ENCODE data around the gene OXCT1. TPM values are rescaled to one million over a fixed set of nuclear protein-coding genes. Genes with fewer than 3 reads are reported as not detected.

OXCT1 gene
- total RNA-seq, 1 experiment from 2014 or later: 14.2 TPM

DNA sequence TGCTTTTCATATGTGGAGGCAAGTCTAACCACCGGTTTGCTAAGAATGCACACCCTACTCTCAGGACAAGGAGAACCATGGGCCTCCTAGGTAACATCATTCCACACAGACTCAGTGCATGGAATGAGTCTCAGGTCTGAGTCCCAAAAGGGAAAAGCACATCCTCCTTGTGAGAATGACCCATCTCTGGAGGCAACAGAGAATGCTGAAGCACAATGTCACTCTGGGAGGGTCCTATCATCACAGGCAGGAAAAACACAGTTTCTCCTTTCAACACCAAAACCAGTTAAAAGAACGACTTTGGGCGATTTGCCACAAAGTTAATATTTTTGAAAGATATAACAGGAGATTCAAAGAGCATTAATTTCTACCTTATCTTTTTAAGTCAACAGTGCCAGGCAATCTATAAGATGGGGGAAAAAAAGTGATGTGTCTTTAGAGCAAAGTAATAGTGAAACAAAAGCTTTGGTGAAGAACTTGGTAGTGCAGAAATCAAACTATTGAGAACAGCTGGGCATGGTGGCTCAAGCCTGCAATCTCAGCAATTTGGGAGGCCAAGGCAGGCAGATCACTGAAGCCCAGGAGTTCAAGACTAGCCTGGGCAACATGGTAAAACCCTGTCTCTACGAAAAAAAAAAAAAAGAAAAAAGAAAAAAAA is 97.3 kb downstream of the OXCT1 start:
- CTCF ChIA-PET: no interaction called here
- no peak for DNase-seq

DNA sequence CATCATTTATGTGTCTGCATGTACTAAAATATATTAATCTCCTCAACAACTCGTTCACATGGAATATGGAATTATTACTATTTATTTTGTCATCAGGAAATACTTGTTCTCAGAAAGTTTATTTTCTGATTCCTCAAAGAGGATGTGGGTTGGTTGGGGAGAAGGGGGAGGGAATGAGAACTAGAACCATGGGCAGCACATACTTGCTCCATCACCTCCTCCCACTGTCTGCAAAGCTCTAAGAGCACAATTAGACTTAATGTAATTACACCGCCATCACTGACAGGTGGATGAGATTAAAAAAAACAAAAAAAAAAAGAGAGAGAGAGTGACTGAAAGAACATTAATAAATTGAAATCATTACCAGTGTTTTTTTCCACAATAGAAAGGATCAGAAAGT is 98.2 kb downstream of the OXCT1 start:
- TF ChIP-seq, protein P1, sequence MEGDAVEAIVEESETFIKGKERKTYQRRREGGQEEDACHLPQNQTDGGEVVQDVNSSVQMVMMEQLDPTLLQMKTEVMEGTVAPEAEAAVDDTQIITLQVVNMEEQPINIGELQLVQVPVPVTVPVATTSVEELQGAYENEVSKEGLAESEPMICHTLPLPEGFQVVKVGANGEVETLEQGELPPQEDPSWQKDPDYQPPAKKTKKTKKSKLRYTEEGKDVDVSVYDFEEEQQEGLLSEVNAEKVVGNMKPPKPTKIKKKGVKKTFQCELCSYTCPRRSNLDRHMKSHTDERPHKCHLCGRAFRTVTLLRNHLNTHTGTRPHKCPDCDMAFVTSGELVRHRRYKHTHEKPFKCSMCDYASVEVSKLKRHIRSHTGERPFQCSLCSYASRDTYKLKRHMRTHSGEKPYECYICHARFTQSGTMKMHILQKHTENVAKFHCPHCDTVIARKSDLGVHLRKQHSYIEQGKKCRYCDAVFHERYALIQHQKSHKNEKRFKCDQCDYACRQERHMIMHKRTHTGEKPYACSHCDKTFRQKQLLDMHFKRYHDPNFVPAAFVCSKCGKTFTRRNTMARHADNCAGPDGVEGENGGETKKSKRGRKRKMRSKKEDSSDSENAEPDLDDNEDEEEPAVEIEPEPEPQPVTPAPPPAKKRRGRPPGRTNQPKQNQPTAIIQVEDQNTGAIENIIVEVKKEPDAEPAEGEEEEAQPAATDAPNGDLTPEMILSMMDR (IDR thresholded peaks at IDR 0.05; ENCODE audit: unreplicated experiment): no peak
- intact Hi-C loops (cut with micrococcal nuclease; ENCODE audit: unreplicated experiment): no loop called here
- Mint-ChIP-seq H3K4me1 (ENCODE audit: low read depth, unreplicated experiment) (no peaks in the 10 kb centered on the region), H3K9me3 (ENCODE audit: low read depth, unreplicated experiment) (no peaks in the 10 kb centered on the region), H3K4me3 (ENCODE audit: low read depth, unreplicated experiment) (no peak overlapping the region), H3K36me3 (ENCODE audit: insufficient read depth, unreplicated experiment) (no peaks in the 10 kb centered on the region), H3K27me3 (ENCODE audit: unreplicated experiment) (no peaks in the 10 kb centered on the region), H3K27ac (ENCODE audit: unreplicated experiment) (no peak overlapping the region)
- no peak for DNase-seq
- CTCF ChIA-PET: no interaction called here
- BruUV-seq (replicated peaks): no TSS peak

More for the DNA sequence above, 97.3 kb downstream of the OXCT1 start:
- no peaks in the 10 kb centered on the region for H3K9me3 Mint-ChIP-seq (ENCODE audit: low read depth, unreplicated experiment)
- H3K36me3 Mint-ChIP-seq (ENCODE audit: insufficient read depth, unreplicated experiment): no peaks in the 10 kb centered on the region
- intact Hi-C loops (cut with micrococcal nuclease; ENCODE audit: unreplicated experiment): no loop called here
- TF ChIP-seq, protein P1 (IDR thresholded peaks at IDR 0.05; ENCODE audit: unreplicated experiment): no peak
- no TSS peak for BruUV-seq (replicated peaks)
- H3K4me1 Mint-ChIP-seq (ENCODE audit: low read depth, unreplicated experiment): no peaks in the 10 kb centered on the region
- no peak overlapping the region for H3K27ac Mint-ChIP-seq (ENCODE audit: unreplicated experiment)
- no peaks in the 10 kb centered on the region for H3K27me3 Mint-ChIP-seq (ENCODE audit: unreplicated experiment)
- H3K4me3 Mint-ChIP-seq (ENCODE audit: low read depth, unreplicated experiment): no peak overlapping the region

DNA sequence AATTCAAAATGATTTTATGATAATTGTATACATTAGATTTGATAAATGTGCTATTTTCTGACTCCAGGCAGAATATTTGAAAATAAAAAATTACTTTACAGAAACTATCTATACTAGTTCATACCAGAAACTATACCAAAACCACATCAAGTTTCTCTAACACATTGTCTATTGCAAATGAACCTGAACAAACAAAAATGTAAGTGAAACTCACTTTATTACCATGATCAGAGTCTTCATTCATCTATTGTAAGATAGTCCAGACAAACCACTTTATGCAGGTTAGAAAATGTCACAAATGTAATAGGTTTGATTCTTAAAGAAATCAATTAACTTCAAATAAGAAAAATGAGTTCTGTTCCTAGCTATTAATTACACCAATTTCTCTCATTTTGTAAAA is 99.4 kb downstream of the OXCT1 start:
- TF ChIP-seq, protein P1 (IDR thresholded peaks at IDR 0.05; ENCODE audit: unreplicated experiment): no peak
- Mint-ChIP-seq H3K4me3 (ENCODE audit: low read depth, unreplicated experiment) (no peak overlapping the region), H3K27ac (ENCODE audit: unreplicated experiment) (no peak overlapping the region), H3K27me3 (ENCODE audit: unreplicated experiment) (no peaks in the 10 kb centered on the region), H3K4me1 (ENCODE audit: low read depth, unreplicated experiment) (no peaks in the 10 kb centered on the region), H3K9me3 (ENCODE audit: low read depth, unreplicated experiment) (no peaks in the 10 kb centered on the region), H3K36me3 (ENCODE audit: insufficient read depth, unreplicated experiment) (no peaks in the 10 kb centered on the region)
- intact Hi-C loops (cut with micrococcal nuclease; ENCODE audit: unreplicated experiment): no loop called here
- CTCF ChIA-PET: no interaction called here
- DNase-seq: no peak
- BruUV-seq (replicated peaks): no TSS peak

- DNase-seq: no peak
- CTCF ChIA-PET: no interaction called here
- H3K27ac Mint-ChIP-seq (ENCODE audit: unreplicated experiment): no peak overlapping the region
- BruUV-seq (replicated peaks): no TSS peak
- intact Hi-C loops (cut with micrococcal nuclease; ENCODE audit: unreplicated experiment): no loop called here
- no peaks in the 10 kb centered on the region for H3K36me3 Mint-ChIP-seq (ENCODE audit: insufficient read depth, unreplicated experiment)
- TF ChIP-seq, protein P1 (IDR thresholded peaks at IDR 0.05; ENCODE audit: unreplicated experiment): no peak
- H3K9me3 Mint-ChIP-seq (ENCODE audit: low read depth, unreplicated experiment): no peaks in the 10 kb centered on the region
- H3K4me1 Mint-ChIP-seq (ENCODE audit: low read depth, unreplicated experiment): no peaks in the 10 kb centered on the region
- no peak overlapping the region for H3K4me3 Mint-ChIP-seq (ENCODE audit: low read depth, unreplicated experiment)
- H3K27me3 Mint-ChIP-seq (ENCODE audit: unreplicated experiment): no peaks in the 10 kb centered on the region
Measured at GRCh38 chr5:41768692-41769091, 101.5 kb downstream of the OXCT1 start.

Measured in Calu3 (cell line).